Duodenal mucosa (tissue), 2 donors: ENCODE results near the gene RNF2.
A peak's percentile ranks its signal among the peaks of the same experiment; 100 is the strongest.

ENCODE experiments used
- H3K27ac ChIP-seq: one replicate; pipeline ENCODE4 v1.7.0; 2013; ENCODE audit warnings: low read depth, low read length
- H3K27me3 ChIP-seq, 2 donors: one replicate each; pipeline ENCODE4 v1.7.0; 2013; ENCODE audit warnings: low read length in 2 of 2, control low read depth in 1 of 2; ENCODE audit not compliant: insufficient read depth in 2 of 2, control insufficient read depth in 1 of 2
- H3K36me3 ChIP-seq, 2 donors: one replicate each; pipeline ENCODE4 v1.7.0; 2013; ENCODE audit warnings: low read length in 2 of 2, control low read depth in 1 of 2; ENCODE audit not compliant: insufficient read depth in 2 of 2, control insufficient read depth in 1 of 2
- H3K4me1 ChIP-seq, 2 donors: one replicate each; pipeline ENCODE4 v1.7.0; 2013; ENCODE audit warnings: low read length in 2 of 2, control low read depth in 1 of 2; ENCODE audit not compliant: insufficient read depth in 2 of 2, control insufficient read depth in 1 of 2
- H3K4me3 ChIP-seq, 2 donors: one replicate each; pipeline ENCODE4 v1.7.0; 2013; ENCODE audit warnings: low read length in 2 of 2, low read depth in 1 of 2
- H3K9ac ChIP-seq, 2 donors: one replicate each; pipeline ENCODE4 v1.7.0; 2013; ENCODE audit warnings: low read length in 2 of 2, low read depth in 1 of 2
- H3K9me3 ChIP-seq, 2 donors: one replicate each; pipeline ENCODE4 v1.7.0; 2013; ENCODE audit warnings: low read length in 2 of 2, control low read depth in 1 of 2; ENCODE audit not compliant: control insufficient read depth in 1 of 2

RNF2 gene

DNA sequence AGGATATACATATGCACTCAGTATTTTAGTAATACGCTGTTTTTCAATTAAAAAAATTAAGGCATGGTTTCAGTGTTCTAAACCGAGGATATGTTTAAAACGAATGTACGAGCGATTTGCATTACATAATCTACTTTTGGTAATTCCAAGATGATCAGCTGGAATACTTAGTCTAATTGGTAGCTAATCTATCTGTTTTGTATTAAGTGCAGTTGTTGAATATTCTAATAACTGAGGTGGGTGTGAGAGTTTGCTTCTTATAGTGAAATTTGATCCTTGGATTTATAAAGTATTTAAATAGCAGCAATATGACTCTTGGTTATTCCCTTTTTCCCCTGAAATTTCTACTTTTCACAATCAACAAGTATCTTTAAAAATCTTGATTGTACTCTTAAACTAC lies 1.3 kb downstream of the RNF2 start:
- Histone ChIP-seq H3K27ac (no peak overlapping the region), H3K27me3 (no peaks in the 10 kb centered on the region), H3K9me3 (no peaks in the 10 kb centered on the region), H3K9ac (peak overlapping the region; percentile 74 to 85), H3K4me3 (peak overlapping the region; percentile 91 to 94), H3K36me3 (no peaks in the 10 kb centered on the region), H3K4me1 (peaks cover 17 to 21% of the 10 kb centered on the region in 2 donors)

DNA sequence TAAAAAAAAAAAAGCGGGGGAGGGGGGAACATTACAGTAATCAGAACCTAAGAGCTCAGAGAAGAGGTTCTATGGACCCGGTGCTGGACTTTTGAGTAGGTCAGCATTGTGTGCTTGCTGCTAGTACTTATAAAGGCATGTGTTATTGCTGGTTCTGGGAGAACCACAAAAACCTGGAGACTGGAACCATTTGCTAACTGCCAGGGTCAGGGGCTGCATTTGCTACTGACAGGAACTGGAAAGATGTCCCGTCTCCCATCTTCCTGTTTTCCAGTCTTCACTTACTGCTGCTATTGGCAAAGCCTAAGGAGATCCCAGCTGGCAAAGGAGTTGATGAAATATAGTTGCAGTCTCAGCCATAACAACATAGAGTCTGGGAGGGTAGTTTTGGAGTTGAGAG lies 4.3 kb downstream of the RNF2 start:
- Histone ChIP-seq H3K4me3 (no peak overlapping the region), H3K9ac (no peak overlapping the region), H3K4me1 (peaks cover 17 to 21% of the 10 kb centered on the region in 2 donors), H3K36me3 (no peaks in the 10 kb centered on the region), H3K9me3 (no peaks in the 10 kb centered on the region), H3K27ac (no peak overlapping the region), H3K27me3 (no peaks in the 10 kb centered on the region)

DNA sequence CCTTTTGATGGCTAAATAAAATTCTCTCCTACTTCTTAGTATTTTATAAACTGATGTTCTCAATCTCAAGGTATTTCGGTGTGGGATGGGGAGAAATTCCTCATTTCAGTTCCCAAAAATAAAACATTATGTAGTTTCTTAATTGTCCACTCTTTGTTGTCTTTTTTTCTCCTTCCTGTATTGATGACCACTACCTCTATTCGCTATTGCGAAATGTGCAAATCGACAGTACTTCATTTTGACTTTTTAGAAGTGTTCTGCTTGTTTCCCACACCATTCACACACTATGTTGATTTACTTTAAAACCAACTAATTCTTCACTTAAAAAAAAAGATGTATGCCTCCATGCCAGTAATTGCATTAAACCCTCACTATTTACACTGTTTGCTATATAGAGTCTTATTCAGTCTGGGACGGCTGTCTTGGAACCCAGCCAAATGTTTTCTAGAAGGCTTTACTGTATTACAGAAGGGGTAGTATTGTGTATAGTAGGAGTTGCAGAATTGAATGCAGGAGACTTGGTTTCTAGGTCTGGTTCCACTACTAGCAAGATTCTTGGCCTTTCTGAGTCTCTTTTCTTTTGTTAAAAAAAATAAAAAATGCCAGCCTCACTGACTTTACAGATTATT lies 5.6 kb downstream of the RNF2 start:
- H3K36me3 ChIP-seq = no peaks in the 10 kb centered on the region
- no peak overlapping the region for H3K27ac ChIP-seq
- H3K4me1 ChIP-seq = peaks cover 17 to 21% of the 10 kb centered on the region in 2 donors
- H3K27me3 ChIP-seq = no peaks in the 10 kb centered on the region
- H3K9ac ChIP-seq = no peak overlapping the region
- no peak overlapping the region for H3K4me3 ChIP-seq
- H3K9me3 ChIP-seq = no peaks in the 10 kb centered on the region

DNA sequence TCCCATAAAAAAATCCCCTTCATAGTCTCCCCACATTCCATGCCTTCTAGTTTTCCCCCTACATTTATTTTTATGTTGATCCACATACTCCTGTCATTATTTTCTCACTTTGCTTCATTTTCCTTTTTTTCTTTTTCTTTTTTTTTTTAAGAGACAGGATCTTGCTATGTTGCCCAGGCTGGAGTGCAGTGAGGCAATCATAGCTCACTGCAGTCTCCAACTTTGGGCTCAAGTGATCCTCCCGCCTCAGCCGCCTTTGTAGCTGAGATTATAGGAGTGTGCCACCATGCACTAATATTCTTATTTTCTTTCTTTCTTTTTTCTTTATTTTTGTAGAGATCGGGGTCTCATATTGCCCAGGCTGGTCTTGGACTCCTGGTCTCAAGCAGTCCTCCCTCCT lies 7.8 kb downstream of the RNF2 start:
- H3K9ac ChIP-seq = no peak overlapping the region
- H3K36me3 ChIP-seq = no peaks in the 10 kb centered on the region
- no peak overlapping the region for H3K27ac ChIP-seq
- H3K27me3 ChIP-seq = no peaks in the 10 kb centered on the region
- H3K4me3 ChIP-seq = no peak overlapping the region
- no peaks in the 10 kb centered on the region for H3K9me3 ChIP-seq
- peaks cover 0 to under 1% of the 10 kb centered on the region in 2 donors for H3K4me1 ChIP-seq

DNA sequence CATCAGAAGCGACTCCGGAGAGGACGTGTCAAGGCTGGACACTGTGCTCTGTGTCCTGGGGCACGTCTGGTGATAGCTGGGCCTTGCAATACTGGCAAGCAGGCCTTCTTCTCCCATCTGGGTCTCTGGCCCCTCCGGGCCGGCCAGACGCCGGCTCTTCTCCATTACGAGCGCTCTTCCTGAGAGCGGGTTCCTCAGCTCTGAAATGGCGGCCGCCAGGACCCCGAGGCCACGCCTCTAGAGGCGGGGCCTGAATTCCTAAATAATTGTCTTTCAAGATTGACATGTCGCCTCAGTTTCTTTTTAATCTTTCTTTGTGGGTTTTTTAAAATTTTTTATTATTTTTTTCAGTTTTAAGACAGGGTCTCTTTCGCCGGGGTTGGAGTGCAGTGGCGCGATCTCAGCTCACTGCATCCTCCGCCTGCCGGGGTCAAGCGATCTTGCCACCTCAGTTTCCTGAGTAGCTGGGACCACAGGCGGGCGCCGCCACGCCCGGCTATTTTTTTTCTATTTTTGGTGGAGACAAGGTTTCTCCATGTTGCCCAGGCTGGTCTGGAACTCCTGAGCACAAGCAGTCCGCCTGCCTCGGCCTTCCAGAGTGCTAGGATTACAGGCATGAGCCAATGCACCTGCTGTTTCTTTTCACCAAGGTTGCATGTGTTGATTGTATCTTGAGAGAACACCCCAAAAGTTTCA lies 9.2 kb downstream of the RNF2 start:
- Histone ChIP-seq H3K9me3 (no peaks in the 10 kb centered on the region), H3K4me1 (peaks cover 0 to 8% of the 10 kb centered on the region in 2 donors), H3K9ac (no peak overlapping the region), H3K27me3 (no peaks in the 10 kb centered on the region), H3K36me3 (no peaks in the 10 kb centered on the region), H3K27ac (no peak overlapping the region), H3K4me3 (no peak overlapping the region)

DNA sequence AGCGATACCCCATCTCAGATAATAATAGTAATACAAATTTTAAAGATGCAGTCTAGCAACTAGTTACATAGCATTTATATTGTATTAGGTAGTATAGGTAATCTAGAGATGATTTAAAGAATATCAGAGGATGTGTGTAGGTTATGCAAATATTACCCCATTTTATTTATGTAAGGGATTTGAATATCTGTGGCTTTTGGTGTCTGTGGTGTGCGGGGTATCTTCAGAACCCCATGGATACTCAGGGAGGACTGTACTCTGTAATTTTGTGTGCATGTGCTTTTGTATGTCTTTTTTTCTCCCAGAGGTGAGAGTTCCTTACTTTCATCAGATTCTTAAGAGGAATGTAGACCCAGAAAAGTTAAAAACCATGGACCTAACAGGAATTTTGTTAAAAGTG lies 12.8 kb downstream of the RNF2 start:
- H3K36me3 ChIP-seq = no peaks in the 10 kb centered on the region
- peaks cover 0 to 8% of the 10 kb centered on the region in 2 donors for H3K4me1 ChIP-seq
- no peak overlapping the region for H3K27ac ChIP-seq
- no peaks in the 10 kb centered on the region for H3K9me3 ChIP-seq
- H3K9ac ChIP-seq = no peak overlapping the region
- H3K27me3 ChIP-seq = no peaks in the 10 kb centered on the region
- H3K4me3 ChIP-seq = no peak overlapping the region

DNA sequence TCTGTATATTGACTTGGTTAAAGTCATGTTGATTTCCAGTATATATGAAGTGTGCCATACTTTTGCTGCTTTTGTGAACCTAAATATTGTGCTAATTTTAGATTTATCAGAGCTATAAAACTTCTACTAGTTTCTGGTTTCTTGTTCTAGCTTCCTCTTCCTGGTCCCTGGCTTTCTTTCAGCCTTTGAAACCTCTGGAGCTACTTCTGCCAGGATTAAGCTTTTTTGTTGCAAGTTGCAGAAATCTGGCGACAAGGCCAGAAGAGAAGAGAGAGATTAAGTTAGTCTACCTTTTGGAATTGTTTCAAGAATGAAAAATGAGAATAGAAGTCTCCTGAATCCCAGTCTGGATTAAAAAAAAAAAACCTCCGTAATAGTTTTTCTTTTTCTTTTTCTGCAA lies 13.5 kb downstream of the RNF2 start:
- H3K9ac ChIP-seq = no peak overlapping the region
- no peak overlapping the region for H3K4me3 ChIP-seq

DNA sequence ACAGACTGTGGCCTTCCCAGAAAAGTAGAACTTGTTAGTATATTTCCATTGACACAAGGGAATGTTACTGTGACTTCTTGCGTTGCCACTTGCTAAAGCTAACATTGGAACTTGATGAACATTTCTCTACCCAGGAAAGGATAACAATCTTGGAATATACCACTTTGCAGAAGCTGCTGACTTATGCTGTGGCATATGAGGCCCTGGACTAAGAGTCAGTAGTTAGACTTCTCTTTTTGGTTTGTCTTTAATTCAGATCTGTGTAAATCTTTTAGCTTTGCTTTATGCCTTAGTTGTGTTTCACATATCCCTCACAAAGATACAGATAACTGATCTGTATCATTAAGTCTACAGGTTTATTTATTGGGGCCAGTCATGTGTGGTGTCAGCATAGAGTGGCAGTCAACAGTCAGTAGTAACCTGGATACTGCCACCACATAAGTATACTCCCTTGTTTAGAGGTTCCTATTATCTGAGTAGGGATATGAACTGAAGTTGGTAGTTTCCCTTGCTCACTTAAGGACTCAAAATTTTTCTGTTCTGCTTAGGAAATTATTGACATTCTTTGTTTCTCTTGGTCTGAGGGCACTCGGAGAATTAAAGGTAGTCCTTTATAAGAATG lies 14.7 kb downstream of the RNF2 start:
- no peak overlapping the region for H3K9ac ChIP-seq
- no peak overlapping the region for H3K27ac ChIP-seq
- H3K27me3 ChIP-seq = no peaks in the 10 kb centered on the region
- peaks cover 0 to 8% of the 10 kb centered on the region in 2 donors for H3K4me1 ChIP-seq
- no peak overlapping the region for H3K4me3 ChIP-seq
- H3K36me3 ChIP-seq = no peaks in the 10 kb centered on the region
- no peaks in the 10 kb centered on the region for H3K9me3 ChIP-seq

More for the DNA sequence above, 13.5 kb downstream of the RNF2 start:
- H3K4me1 ChIP-seq = peaks cover 0 to 8% of the 10 kb centered on the region in 2 donors
- H3K9me3 ChIP-seq = no peaks in the 10 kb centered on the region
- no peak overlapping the region for H3K27ac ChIP-seq
- H3K27me3 ChIP-seq = no peaks in the 10 kb centered on the region
- H3K36me3 ChIP-seq = no peaks in the 10 kb centered on the region

DNA sequence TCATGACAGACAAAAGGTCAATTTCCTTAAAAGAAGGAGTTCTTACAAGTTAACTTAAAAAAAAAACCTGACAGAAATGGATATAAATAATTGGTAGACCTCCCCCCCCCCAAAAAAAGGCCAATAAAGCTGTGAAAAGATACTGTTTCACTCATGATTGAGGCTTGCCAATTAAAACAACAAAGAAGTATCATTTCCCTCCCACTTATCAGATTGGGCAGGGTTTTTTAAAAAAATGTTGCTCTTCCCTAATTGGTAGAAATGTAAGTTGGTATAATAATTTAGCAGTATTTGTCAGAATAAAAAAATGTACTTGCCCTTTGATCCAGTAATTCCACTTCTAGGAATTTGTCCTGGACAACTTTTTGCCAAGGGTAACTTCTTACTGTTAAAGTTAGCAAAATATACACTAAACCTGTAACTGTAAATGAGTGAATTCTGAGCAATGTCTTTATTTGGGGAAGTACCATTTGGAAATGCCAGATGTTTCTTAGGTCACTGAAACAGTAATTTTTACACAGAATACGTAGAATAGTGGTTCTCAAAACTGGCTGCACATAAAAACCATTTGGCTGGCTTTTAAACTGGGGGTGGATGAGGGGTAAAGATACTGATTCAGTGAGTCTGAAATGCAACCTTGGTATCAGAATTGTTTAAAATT lies 17.5 kb downstream of the RNF2 start:
- H3K4me1 ChIP-seq = peaks cover 0 to 8% of the 10 kb centered on the region in 2 donors
- no peak overlapping the region for H3K27ac ChIP-seq

DNA sequence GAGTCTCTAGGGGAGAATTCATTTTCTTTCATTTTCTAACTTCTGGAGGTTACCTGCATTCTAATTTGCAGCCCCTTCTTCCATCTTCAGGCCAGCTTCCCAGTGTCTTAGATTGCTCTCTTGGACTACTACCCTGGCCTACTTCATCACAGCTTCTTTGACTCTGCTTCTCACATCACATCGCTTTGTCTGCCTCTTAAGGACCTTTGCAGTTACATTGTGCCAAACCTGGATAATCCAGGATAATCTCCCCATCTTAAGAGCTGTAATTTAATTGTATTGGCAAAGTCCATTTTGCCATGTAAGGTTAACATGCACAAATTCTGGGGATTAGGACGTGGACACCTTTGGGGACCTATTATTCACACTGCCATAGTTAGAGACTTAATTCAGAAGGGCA lies 18.4 kb downstream of the RNF2 start:
- no peaks in the 10 kb centered on the region for H3K27me3 ChIP-seq
- H3K4me3 ChIP-seq = no peak overlapping the region
- no peaks in the 10 kb centered on the region for H3K36me3 ChIP-seq
- H3K27ac ChIP-seq = no peak overlapping the region
- H3K9me3 ChIP-seq = no peaks in the 10 kb centered on the region
- H3K4me1 ChIP-seq = peaks cover 0 to 2% of the 10 kb centered on the region in 2 donors
- no peak overlapping the region for H3K9ac ChIP-seq

More for the DNA sequence above, 17.5 kb downstream of the RNF2 start:
- no peaks in the 10 kb centered on the region for H3K9me3 ChIP-seq
- no peaks in the 10 kb centered on the region for H3K27me3 ChIP-seq
- H3K4me3 ChIP-seq = no peak overlapping the region
- no peak overlapping the region for H3K9ac ChIP-seq
- H3K36me3 ChIP-seq = no peaks in the 10 kb centered on the region
